Calu3 (cell line): ENCODE results near the gene MYL9. TPM values are rescaled to one million over a fixed set of nuclear protein-coding genes. Genes with fewer than 3 reads are reported as not detected.

ENCODE experiments used
- BruUV-seq: library from RNA; stranded (reverse); fragments of 400-500 nt; replicated peaks from 2 replicates; lab custom pipeline; 2021; lab: Mats Ljungman, UMichigan
- CTCF ChIA-PET: fragments of 300-600 bp; sonication (Branson Sonifier 250); formaldehyde crosslinking; loops from one replicate; lab custom pipeline; 2022; ENCODE audit warnings: antibody characterized with exemption; lab: Charles Lee
- DNase-seq: peaks from one replicate; pipeline ENCODE4 v3.0.0; 2022
- H3K27ac Mint-ChIP-seq: one replicate; pipeline ENCODE4 v1.8.0; 2022; ENCODE audit warnings: mixed read lengths; ENCODE audit not compliant: unreplicated experiment
- H3K27me3 Mint-ChIP-seq: one replicate; pipeline ENCODE4 v1.8.0; 2022; ENCODE audit warnings: mixed read lengths; ENCODE audit not compliant: unreplicated experiment
- H3K36me3 Mint-ChIP-seq: one replicate; pipeline ENCODE4 v1.8.0; 2022; ENCODE audit warnings: mild to moderate bottlenecking, moderate library complexity, mixed read lengths; ENCODE audit not compliant: insufficient read depth, unreplicated experiment
- H3K4me1 Mint-ChIP-seq: one replicate; pipeline ENCODE4 v1.8.0; 2022; ENCODE audit warnings: mild to moderate bottlenecking, low read depth, mixed read lengths; ENCODE audit not compliant: unreplicated experiment
- H3K4me3 Mint-ChIP-seq: one replicate; pipeline ENCODE4 v1.8.0; 2022; ENCODE audit warnings: mild to moderate bottlenecking, low read depth, moderate library complexity, mixed read lengths; ENCODE audit not compliant: unreplicated experiment
- H3K9me3 Mint-ChIP-seq: one replicate; pipeline ENCODE4 v1.8.0; 2022; ENCODE audit warnings: low read depth, mixed read lengths; ENCODE audit not compliant: unreplicated experiment
- CTCF ChIP-seq: fragments of 200-600 bp; IDR thresholded peaks from one replicate; pipeline ENCODE4 v1.8.0; 2022; ENCODE audit warnings: antibody characterized with exemption; ENCODE audit not compliant: unreplicated experiment
- intact Hi-C: fragments of 100-400 bp; cut with micrococcal nuclease; formaldehyde crosslinking; loops from one replicate; pipeline ENCODE4 v1.10.0; 2022; ENCODE audit not compliant: unreplicated experiment
- total RNA-seq: library from RNA; stranded (reverse); gene quantifications from 2 replicates; pipeline ENCODE4 v1.2.3, GENCODE V29; 2022

Gene MYL9
- total RNA-seq, 1 experiment from 2014 or later = 10.3 TPM

GRCh38 chr20:36574366-36575135 lies 33.2 kb downstream of the MYL9 start:
- DNase-seq = peak; percentile 65
- CTCF ChIA-PET = interaction anchor here (1.6 to 1.8 kb wide), 3 partner anchors 15 to 31 kb away, joined by 3 to 6 read pairs (median 6); partner anchors contain the start of gene RAB5IF
- TF ChIP-seq CTCF = no peak
- H3K9me3 Mint-ChIP-seq = no peaks in the 10 kb centered on the region
- H3K27me3 Mint-ChIP-seq = no peaks in the 10 kb centered on the region
- peaks cover 55% of the 10 kb centered on the region for H3K36me3 Mint-ChIP-seq
- intact Hi-C loops = no loop called here
- H3K4me1 Mint-ChIP-seq = peaks cover 28% of the 10 kb centered on the region
- BruUV-seq = no TSS peak
- peak overlapping the region; percentile 17 for H3K27ac Mint-ChIP-seq
- peak overlapping the region; percentile 77 for H3K4me3 Mint-ChIP-seq

- Mint-ChIP-seq H3K27ac (peak overlapping the region; percentile 17), H3K4me1 (peaks cover 36% of the 10 kb centered on the region), H3K27me3 (no peaks in the 10 kb centered on the region), H3K9me3 (no peaks in the 10 kb centered on the region), H3K36me3 (peaks cover 69% of the 10 kb centered on the region), H3K4me3 (peak overlapping the region; percentile 77)
- no peak for TF ChIP-seq CTCF
- BruUV-seq = no TSS peak
- no peak for DNase-seq
- CTCF ChIA-PET = interaction anchor here (0.6 to 1.8 kb wide), 4 partner anchors 13 to 37 kb away, joined by 3 to 7 read pairs (median 6); partner anchors contain the start of gene RAB5IF
- intact Hi-C loops = no loop called here
Observed at GRCh38 chr20:36576081-36576445, 34.7 kb downstream of the MYL9 start.

- no peak for DNase-seq
- no TSS peak for BruUV-seq
- no peak overlapping the region for H3K27ac Mint-ChIP-seq
- H3K4me3 Mint-ChIP-seq = no peak overlapping the region
- H3K4me1 Mint-ChIP-seq = peaks cover 27% of the 10 kb centered on the region
- no peaks in the 10 kb centered on the region for H3K27me3 Mint-ChIP-seq
- CTCF ChIA-PET = no interaction called here
- no peak for TF ChIP-seq CTCF
- peaks cover 69% of the 10 kb centered on the region for H3K36me3 Mint-ChIP-seq
- intact Hi-C loops = no loop called here
- no peaks in the 10 kb centered on the region for H3K9me3 Mint-ChIP-seq
Observed at GRCh38 chr20:36578356-36579041, 37.2 kb downstream of the MYL9 start.

GRCh38 chr20:36579996-36580545 lies 38.8 kb downstream of the MYL9 start:
- no peak overlapping the region for H3K27ac Mint-ChIP-seq

More at GRCh38 chr20:36579996-36580545, 38.8 kb downstream of the MYL9 start:
- Mint-ChIP-seq H3K4me3 (no peak overlapping the region), H3K36me3 (peaks cover 61% of the 10 kb centered on the region), H3K4me1 (peaks cover 23% of the 10 kb centered on the region), H3K27me3 (no peaks in the 10 kb centered on the region), H3K9me3 (no peaks in the 10 kb centered on the region)
- BruUV-seq = no TSS peak
- intact Hi-C loops = no loop called here
- TF ChIP-seq CTCF = no peak
- no peak for DNase-seq
- CTCF ChIA-PET = interaction anchor here (0.7 to 1.1 kb wide), 2 partner anchors 9 to 234 kb away, joined by 5 to 7 read pairs; no protein-coding TSS in a partner anchor
